Measurements from ENCODE around the gene CEP120. TPM values are rescaled to one million over a fixed set of nuclear protein-coding genes. Genes with fewer than 3 reads are reported as not detected.
"Not testable (repeated sequence)": the region's sequence is repeated elsewhere in the genome, so short reads cannot be mapped to it uniquely, and the experiment has no call there.

Gene CEP120
- total RNA-seq, 1 donor from 2014 or later: 10.2 TPM

DNA sequence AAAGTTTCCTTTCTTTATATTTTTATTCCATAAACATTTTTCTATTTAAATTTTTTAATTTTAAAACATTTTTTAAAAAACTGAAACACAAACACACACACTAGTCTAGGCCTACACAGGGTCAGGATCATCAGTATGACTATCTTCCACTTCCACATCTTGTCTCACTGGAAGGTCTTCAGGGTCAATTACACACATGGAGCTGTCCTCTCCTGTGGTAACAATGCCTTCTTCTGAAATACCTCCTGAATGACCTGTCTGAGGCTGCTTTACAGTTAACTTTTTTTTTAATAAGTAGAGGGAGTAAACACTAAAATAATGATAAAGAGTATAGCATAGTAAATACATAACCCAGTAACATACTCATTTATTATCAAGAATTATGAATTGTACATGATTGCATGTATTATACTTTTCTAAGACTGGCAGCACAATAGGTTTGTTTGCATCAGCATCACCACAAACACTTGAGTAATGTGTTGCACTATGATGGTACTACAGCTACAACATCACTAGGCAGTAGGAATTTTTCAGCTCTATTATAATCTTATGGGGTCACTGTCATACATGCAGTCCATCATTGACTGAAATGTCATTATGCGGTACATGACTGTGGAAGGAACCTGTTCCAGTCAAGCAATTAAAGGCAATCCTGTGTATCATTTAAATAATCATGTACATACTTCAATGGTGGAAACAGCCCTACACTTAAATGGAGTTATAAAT is 17.4 kb upstream of the CEP120 start:
- intact Hi-C loops (cut with DNase I): no loop called here
- no peak for DNase-seq (ENCODE audit: low spot score)

GRCh38 chr5:123439709-123440108 is 16.5 kb upstream of the CEP120 start:
- intact Hi-C loops (cut with DNase I): no loop called here
- DNase-seq (ENCODE audit: low spot score): no peak

DNA sequence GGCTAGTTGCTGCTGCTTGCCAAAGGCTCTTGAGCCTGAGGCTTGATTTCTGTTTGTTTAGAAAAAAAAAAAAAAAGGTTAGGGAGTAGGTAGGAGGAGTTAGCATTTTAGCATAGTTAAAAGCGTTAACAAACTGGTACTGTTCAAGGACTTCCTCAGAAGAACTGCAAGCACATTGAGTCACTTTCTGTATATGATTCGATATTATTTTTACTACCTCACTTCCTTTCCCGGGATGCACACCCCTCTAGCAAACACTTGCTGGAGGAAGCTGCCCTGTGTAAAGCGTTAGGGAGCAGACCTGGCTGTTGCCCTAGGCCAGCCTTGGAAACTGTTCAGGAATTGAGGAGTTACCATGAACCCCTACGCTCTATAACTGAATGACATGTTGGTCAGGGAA is 15.7 kb upstream of the CEP120 start:
- intact Hi-C loops (cut with DNase I): no loop called here
- DNase-seq (ENCODE audit: low spot score): no peak

GRCh38 chr5:123438244-123438643 is 15.0 kb upstream of the CEP120 start:
- DNase-seq (ENCODE audit: low spot score): no peak
- intact Hi-C loops (cut with DNase I): no loop called here

DNA sequence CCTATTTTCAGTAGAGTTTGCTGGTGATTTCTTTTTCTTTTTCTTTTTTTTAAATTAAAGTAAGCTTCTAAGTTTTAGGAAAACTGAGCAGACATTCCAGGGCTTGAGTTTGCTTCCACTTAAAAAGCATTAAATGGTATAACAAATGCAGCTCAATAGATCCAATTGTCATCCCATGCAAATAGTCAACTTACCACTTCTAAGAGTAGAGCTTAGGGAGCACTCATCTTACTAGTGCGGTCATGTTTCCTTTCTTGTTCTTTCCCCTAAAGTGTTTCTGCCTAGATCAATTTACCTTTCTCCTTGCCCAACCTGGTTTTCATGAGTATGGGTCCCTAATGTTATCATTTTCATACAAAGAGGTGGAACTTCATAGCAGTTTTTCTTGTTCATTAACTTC is 13.0 kb upstream of the CEP120 start:
- intact Hi-C loops (cut with DNase I): no loop called here
- no peak for DNase-seq (ENCODE audit: low spot score)

- DNase-seq (ENCODE audit: low spot score): no peak
- intact Hi-C loops (cut with DNase I): no loop called here
Measured at GRCh38 chr5:123434796-123435195, 11.6 kb upstream of the CEP120 start.

DNA sequence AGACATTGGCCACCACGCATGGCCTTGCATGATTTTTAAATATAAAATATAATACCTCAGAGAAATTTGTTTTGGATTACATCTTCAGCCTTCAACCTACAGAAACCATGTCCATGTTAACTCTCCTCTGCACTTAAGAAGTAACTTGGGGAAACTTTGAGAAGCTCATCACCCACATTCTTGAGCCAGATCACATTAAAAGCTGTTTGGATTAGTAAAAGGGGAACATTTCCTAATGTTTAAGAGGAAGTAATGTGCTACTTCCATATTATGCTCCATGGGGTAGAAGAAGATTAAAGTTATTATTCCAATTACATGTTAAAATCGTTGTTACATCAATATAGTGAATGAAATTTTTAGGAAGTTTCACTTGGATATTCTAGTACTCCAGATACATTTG is 10.4 kb upstream of the CEP120 start:
- no peak for DNase-seq (ENCODE audit: low spot score)
- intact Hi-C loops (cut with DNase I): no loop called here

- DNase-seq (ENCODE audit: low spot score); intact Hi-C loops (cut with DNase I): not testable (repeated sequence)
Measured at GRCh38 chr5:123430441-123430840, 7.2 kb upstream of the CEP120 start.

- intact Hi-C loops (cut with DNase I): no loop called here
- no peak for DNase-seq (ENCODE audit: low spot score)
Measured at GRCh38 chr5:123429993-123430392, 6.8 kb upstream of the CEP120 start.

DNA sequence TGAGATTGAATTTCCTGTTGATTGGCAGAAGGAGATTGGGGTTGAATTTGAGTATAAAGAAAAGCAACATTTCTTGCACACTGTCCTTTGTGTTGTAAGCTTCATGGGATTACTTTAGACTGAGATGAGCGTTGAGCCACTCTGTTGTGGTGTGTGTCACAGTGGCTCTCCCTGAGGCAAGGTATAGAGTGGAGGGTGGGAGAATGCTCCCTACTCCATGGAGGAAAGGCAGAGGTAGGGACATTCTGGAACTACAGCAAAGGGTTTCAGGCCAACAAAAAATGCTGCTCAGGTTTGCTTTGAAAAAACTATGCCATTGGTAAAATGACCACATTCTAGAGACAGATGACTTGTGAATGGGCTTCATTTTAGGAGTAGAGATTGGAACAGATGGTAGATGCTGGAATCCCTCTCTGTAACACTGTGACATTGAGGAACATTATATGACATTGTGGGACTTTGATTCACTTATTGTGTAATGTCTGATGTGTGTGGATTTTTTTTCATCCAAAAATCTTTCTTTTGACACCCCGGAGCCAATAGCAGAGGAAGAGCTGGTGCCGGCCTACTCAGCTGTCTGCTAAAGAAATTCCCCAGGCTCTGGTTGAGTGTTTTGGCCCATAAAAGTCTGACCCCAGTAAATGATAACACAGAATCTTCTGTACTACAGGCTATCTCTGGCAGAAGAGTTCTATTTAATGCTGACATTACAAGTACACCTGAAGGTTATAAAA is 6.2 kb upstream of the CEP120 start:
- intact Hi-C loops (cut with DNase I): no loop called here
- no peak for DNase-seq (ENCODE audit: low spot score)

- no peak for DNase-seq (ENCODE audit: low spot score)
- intact Hi-C loops (cut with DNase I): no loop called here
Measured at GRCh38 chr5:123428521-123429220, 5.5 kb upstream of the CEP120 start.

GRCh38 chr5:123427281-123427680 is 4.1 kb upstream of the CEP120 start:
- DNase-seq (ENCODE audit: low spot score): no peak
- intact Hi-C loops (cut with DNase I): no loop called here

DNA sequence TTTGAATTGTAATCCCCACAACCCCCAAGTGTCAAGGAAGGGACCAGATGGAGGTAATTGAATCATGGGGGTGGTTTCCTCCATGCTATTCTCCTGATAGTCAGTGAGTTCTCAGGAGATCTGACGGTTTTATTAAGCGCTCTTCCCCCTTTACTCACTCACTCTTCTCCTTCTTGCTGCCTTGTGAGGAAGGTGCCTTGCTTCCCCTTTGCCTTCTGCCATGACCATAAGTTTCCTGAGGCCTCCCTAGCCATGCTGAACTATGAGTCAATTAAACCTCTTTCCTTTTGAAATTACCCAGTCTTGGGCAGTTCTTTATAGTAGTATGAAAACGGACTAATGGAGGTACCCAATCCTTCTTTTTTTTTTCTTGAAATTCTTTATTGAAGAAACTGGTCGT is 2.2 kb upstream of the CEP120 start:
- no peak for DNase-seq (ENCODE audit: low spot score)
- intact Hi-C loops (cut with DNase I): no loop called here

- intact Hi-C loops (cut with DNase I): loop anchor here (2.0 kb wide), 2 partner anchors 90 to 188 kb away; partner anchors contain the start of gene CSNK1G3
- DNase-seq (ENCODE audit: low spot score): peak; percentile 78
Measured at GRCh38 chr5:123422433-123423277, 548 bp downstream of the CEP120 start.

- no peak for DNase-seq (ENCODE audit: low spot score)
- intact Hi-C loops (cut with DNase I): loop anchor here (2.0 kb wide), 2 partner anchors 91 to 189 kb away; partner anchors contain the start of gene CSNK1G3
Measured at GRCh38 chr5:123421773-123422172, 1.4 kb downstream of the CEP120 start.

DNA sequence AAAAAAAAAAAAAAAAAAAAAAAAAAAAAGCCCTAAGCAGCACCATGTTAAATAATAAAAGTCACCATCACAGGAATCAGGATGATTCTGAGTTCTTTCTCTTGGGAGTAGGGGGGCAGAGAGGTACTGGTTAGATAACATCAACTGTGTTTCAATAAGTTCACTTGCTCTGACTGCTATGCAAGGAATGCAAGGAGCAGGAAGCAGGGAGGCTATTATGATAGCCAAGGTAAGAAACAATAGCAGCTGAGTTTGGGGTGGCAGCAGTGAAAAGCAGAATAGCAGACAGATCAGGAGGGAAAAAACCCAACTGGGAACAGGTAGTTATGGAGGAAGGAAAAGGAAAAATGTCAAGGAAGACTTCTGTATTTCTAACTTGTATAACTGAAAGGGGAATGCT is 8.2 kb downstream of the CEP120 start:
- intact Hi-C loops (cut with DNase I): no loop called here
- no peak for DNase-seq (ENCODE audit: low spot score)

DNA sequence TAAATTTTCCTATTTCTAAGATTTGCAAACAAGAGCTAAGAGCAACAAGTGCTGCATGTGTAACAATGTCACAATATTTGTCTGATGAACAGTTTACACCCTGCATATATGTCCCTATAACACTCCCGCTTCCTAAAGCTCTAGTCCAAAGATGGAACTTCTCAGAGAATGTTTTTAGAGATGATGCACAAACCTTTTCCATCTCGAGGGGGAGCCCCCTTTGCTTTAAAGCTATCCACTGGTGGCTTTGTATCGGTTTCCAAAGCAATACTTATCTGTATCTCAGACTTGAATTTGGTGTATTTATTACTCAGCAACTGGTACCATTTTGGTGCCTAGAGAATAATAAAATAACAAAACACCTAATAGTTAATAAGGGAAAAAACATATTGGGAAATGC is 11.0 kb downstream of the CEP120 start:
- intact Hi-C loops (cut with DNase I): no loop called here
- DNase-seq (ENCODE audit: low spot score): no peak

DNA sequence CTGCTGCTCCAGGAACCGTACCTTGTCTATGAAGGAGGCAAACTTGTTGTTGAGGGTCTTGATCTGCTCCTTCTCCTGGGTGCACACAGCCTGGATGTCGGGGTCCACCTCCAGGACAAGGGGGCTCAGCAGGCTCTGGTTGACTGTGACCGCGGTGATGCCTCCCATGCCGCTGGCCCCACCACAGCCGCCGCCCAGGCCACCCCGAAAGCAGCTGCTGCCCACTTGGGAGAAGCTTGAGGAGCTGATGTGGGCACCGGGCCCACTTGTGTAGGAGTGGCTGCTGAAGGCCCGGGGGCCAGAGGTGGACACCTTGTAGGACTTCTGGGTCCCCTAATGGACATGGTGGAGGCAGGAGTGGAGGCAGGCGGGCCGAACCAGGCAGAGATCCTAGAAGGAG is 21.2 kb downstream of the CEP120 start:
- intact Hi-C loops (cut with DNase I); DNase-seq (ENCODE audit: low spot score): not testable (repeated sequence)

DNA sequence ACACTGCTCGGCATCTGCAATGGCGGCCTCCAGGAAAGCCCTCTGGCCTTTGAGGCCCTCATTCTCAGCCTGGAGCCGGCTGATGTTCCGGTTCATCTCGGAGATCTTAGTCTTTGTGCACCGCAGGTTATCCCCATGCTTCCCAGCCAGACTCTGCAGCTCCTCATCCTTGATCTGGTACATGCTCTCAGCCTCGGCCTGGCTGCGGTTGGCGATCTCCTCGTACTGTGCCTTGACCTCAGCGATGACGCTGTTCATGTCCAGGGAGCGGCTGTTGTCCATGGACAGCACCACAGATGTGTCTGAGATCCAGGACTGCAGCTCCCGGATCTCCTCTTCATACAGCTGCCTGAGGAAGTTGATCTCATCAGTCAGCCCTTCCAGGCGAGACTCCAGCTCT is 21.9 kb downstream of the CEP120 start:
- DNase-seq (ENCODE audit: low spot score): no peak

DNA sequence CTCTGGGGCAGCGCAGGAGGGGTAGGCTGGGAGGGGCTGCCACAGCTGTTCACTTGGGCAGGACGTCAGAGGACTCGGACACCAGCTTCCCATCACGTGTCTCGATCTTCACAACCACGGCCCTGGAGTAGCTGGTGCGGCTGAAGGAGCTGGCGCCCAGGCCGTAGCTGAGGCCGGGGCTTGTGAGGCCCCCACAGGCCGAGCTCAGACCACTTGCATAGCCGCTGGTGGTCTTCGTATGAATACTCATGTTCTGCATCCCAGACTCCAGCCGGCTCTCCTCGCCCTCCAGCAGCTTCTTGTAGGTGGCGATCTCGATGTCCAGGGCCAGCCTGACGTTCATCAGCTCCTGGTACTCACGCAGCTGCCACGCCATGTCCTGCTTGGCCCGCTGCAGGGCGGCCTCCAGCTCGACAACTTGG is 22.3 kb downstream of the CEP120 start:
- DNase-seq (ENCODE audit: low spot score); intact Hi-C loops (cut with DNase I): not testable (repeated sequence)

More for the DNA sequence above, 21.9 kb downstream of the CEP120 start:
- intact Hi-C loops (cut with DNase I): no loop called here
